ENCODE measurements around the gene LRGUK. TPM values are rescaled to one million over a fixed set of nuclear protein-coding genes. Genes with fewer than 3 reads are reported as not detected.

The LRGUK gene
- total and polyA plus RNA-seq, 12 donors = 0.14 to 1.9 (median 0.53) TPM

GRCh38 chr7:134297489-134297888 is 170.3 kb downstream of the LRGUK start:
- no peak for DNase-seq
- intact Hi-C loops (cut with DNase I) = no loop called here
- peaks cover 0 to 47% of the 10 kb centered on the region in 2 donors for H3K36me3 ChIP-seq (replicated peaks in 1 of 2)
- H3K4me1 ChIP-seq (replicated peaks in 1 of 2) = no peaks in the 10 kb centered on the region
- TF ChIP-seq, protein P1, sequence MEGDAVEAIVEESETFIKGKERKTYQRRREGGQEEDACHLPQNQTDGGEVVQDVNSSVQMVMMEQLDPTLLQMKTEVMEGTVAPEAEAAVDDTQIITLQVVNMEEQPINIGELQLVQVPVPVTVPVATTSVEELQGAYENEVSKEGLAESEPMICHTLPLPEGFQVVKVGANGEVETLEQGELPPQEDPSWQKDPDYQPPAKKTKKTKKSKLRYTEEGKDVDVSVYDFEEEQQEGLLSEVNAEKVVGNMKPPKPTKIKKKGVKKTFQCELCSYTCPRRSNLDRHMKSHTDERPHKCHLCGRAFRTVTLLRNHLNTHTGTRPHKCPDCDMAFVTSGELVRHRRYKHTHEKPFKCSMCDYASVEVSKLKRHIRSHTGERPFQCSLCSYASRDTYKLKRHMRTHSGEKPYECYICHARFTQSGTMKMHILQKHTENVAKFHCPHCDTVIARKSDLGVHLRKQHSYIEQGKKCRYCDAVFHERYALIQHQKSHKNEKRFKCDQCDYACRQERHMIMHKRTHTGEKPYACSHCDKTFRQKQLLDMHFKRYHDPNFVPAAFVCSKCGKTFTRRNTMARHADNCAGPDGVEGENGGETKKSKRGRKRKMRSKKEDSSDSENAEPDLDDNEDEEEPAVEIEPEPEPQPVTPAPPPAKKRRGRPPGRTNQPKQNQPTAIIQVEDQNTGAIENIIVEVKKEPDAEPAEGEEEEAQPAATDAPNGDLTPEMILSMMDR (IDR thresholded peaks at IDR 0.05) = no peak
- TF ChIP-seq POLR2A (IDR thresholded peaks at IDR 0.05) = no peak
- H3K27ac ChIP-seq = no peak overlapping the region
- no peaks in the 10 kb centered on the region for H3K9me3 ChIP-seq (replicated peaks in 1 of 3)
- H3K4me3 ChIP-seq = no peak overlapping the region
- no peaks in the 10 kb centered on the region for H3K27me3 ChIP-seq
- WGBS, 4 donors = 92 to 98% (median 96%) methylated on average over 2 of the region's 2 CpGs

GRCh38 chr7:134298902-134299683 is 172.0 kb downstream of the LRGUK start:
- Histone ChIP-seq H3K36me3 (replicated peaks in 1 of 2) (peaks cover 0 to 44% of the 10 kb centered on the region in 2 donors), H3K27ac (no peak overlapping the region), H3K4me1 (replicated peaks in 1 of 2) (no peaks in the 10 kb centered on the region), H3K9me3 (replicated peaks in 1 of 3) (no peaks in the 10 kb centered on the region), H3K27me3 (no peaks in the 10 kb centered on the region), H3K4me3 (no peak overlapping the region)
- peak in 1 of 7 donors; percentile 13 for DNase-seq
- WGBS, 4 donors = 68 to 74% (median 70%) methylated on average over 10 of the region's 10 CpGs
- intact Hi-C loops (cut with DNase I) = no loop called here
- TF ChIP-seq, protein P1 (IDR thresholded peaks at IDR 0.05) = no peak
- no peak for TF ChIP-seq POLR2A (IDR thresholded peaks at IDR 0.05)

GRCh38 chr7:134300988-134301387 is 173.8 kb downstream of the LRGUK start:
- WGBS, 4 donors = 79 to 89% (median 84%) methylated on average over 2 of the region's 2 CpGs
- Histone ChIP-seq H3K9me3 (replicated peaks in 1 of 3) (no peaks in the 10 kb centered on the region), H3K27me3 (no peaks in the 10 kb centered on the region), H3K4me3 (no peak overlapping the region), H3K27ac (no peak overlapping the region), H3K36me3 (replicated peaks in 1 of 2) (peaks cover 0 to 27% of the 10 kb centered on the region in 2 donors), H3K4me1 (replicated peaks in 1 of 2) (no peaks in the 10 kb centered on the region)
- intact Hi-C loops (cut with DNase I) = no loop called here
- TF ChIP-seq, protein P1 (IDR thresholded peaks at IDR 0.05) = no peak
- no peak for TF ChIP-seq POLR2A (IDR thresholded peaks at IDR 0.05)
- DNase-seq = no peak

DNA sequence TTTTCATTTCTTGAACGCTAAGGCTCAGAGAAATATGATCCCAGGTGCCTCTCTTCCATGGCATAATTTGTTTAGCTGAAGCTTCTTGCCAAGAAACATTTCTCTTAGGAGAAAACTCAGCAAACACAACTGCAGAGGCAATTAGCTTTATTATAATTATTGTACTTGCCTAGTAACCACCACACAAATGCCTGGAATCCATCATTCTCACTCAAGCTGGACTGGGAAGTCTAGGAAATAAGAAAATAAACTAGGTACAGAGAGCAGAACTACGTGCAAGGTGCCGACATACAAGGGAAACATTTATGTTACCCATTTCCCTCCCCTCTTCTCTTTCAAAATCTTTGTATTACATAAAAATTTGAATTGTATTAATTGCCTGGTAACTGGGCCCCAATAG is 174.5 kb downstream of the LRGUK start:
- 84 to 90% (median 86%) methylated on average over 3 of the region's 3 CpGs for WGBS, 4 donors
- Histone ChIP-seq H3K4me3 (no peak overlapping the region), H3K4me1 (replicated peaks in 1 of 2) (no peaks in the 10 kb centered on the region), H3K27ac (no peak overlapping the region), H3K27me3 (no peaks in the 10 kb centered on the region), H3K9me3 (replicated peaks in 1 of 3) (no peaks in the 10 kb centered on the region), H3K36me3 (replicated peaks in 1 of 2) (peaks cover 0 to 22% of the 10 kb centered on the region in 2 donors)
- TF ChIP-seq POLR2A (IDR thresholded peaks at IDR 0.05) = no peak
- TF ChIP-seq, protein P1 (IDR thresholded peaks at IDR 0.05) = no peak
- no peak for DNase-seq
- intact Hi-C loops (cut with DNase I) = no loop called here
